Activated CD8-positive, alpha-beta memory T cell treated with anti-CD3 and anti-CD28 coated beads, Interleukin-2, amount 10 ng/mL, durations not matched to agents 7 days and 5 days (primary cell): ENCODE results near the gene EIF4EBP2. TPM values are rescaled to one million over a fixed set of nuclear protein-coding genes. Genes with fewer than 3 reads are reported as not detected.

Experiments used
- ATAC-seq: fragments of 150-1000 bp; cut with Tn5 transposase; one replicate; pipeline ENCODE4 v1.10.0; 2021; ENCODE audit warnings: moderate library complexity
- CTCF ChIA-PET: fragments of 350-600 bp; sonication (Branson Sonifier 250); formaldehyde crosslinking; loops from one replicate; lab custom pipeline; 2021; ENCODE audit warnings: antibody characterized with exemption; lab: Charles Lee
- DNase-seq: peaks from one replicate; pipeline ENCODE4 v3.0.0-alpha.2; 2020
- H3K27ac Mint-ChIP-seq: one replicate; pipeline ENCODE4 v1.8.0; 2021; ENCODE audit warnings: mild to moderate bottlenecking, mixed read lengths
- H3K27me3 Mint-ChIP-seq: one replicate; pipeline ENCODE4 v1.8.0; 2021; ENCODE audit warnings: mixed read lengths
- H3K36me3 Mint-ChIP-seq: one replicate; pipeline ENCODE4 v1.8.0; 2021; ENCODE audit warnings: mild to moderate bottlenecking, mixed read lengths
- H3K4me1 Mint-ChIP-seq: one replicate; pipeline ENCODE4 v1.8.0; 2021; ENCODE audit warnings: mixed read lengths
- H3K4me3 Mint-ChIP-seq: one replicate; pipeline ENCODE4 v1.8.0; 2021; ENCODE audit warnings: mild to moderate bottlenecking, moderate library complexity, mixed read lengths
- H3K9me3 Mint-ChIP-seq: one replicate; pipeline ENCODE4 v1.8.0; 2022; ENCODE audit warnings: low read depth, mixed read lengths
- total RNA-seq, 2 experiments: library from RNA; stranded (reverse); gene quantifications; one replicate each; pipeline ENCODE4 v1.2.3, GENCODE V29; 2021

Gene EIF4EBP2
- total RNA-seq, 2 experiments from 2014 or later, result 37.8 to 51.7 TPM

GRCh38 chr10:70441161-70441894, 37.4 kb downstream of the EIF4EBP2 start, which contains the start of gene NODAL:
TSS of gene NODAL (minus strand) at chr10:70441681. CDS start at chr10:70441667, 14 bp downstream.
- Mint-ChIP-seq H3K36me3 (no peaks in the 10 kb centered on the region), H3K27ac (no peak within 1 kb of the TSS), H3K9me3 (no peaks in the 10 kb centered on the region), H3K4me1 (peaks cover 9% of the 10 kb centered on the region), H3K4me3 (no peak within 1 kb of the TSS), H3K27me3 (peaks cover 64% of the 10 kb centered on the region)
- CTCF ChIA-PET, result interaction anchor here (1.0 to 2.0 kb wide), 2 partner anchors 13 to 21 kb away, joined by 3 to 8 read pairs; no protein-coding TSS in a partner anchor
- peak; percentile 45 for ATAC-seq
- no peak for DNase-seq

- Mint-ChIP-seq H3K9me3 (no peaks in the 10 kb centered on the region), H3K27me3 (peaks cover 66% of the 10 kb centered on the region)
- DNase-seq, result no peak
Observed at GRCh38 chr10:70441895-70442309, 38.0 kb downstream of the EIF4EBP2 start.

GRCh38 chr10:70442332-70442988, 38.5 kb downstream of the EIF4EBP2 start:
- H3K36me3 Mint-ChIP-seq, result no peaks in the 10 kb centered on the region
- ATAC-seq (no peak), DNase-seq (no peak)
- peaks cover 66% of the 10 kb centered on the region for H3K27me3 Mint-ChIP-seq
- no peaks in the 10 kb centered on the region for H3K9me3 Mint-ChIP-seq
- no peak overlapping the region for H3K27ac Mint-ChIP-seq
- CTCF ChIA-PET, result interaction anchor here (2.0 kb wide), 1 partner anchor 19 kb away, joined by 8 read pairs; no protein-coding TSS in a partner anchor
- no peak overlapping the region for H3K4me3 Mint-ChIP-seq
- H3K4me1 Mint-ChIP-seq, result peaks cover 9% of the 10 kb centered on the region

More at GRCh38 chr10:70441895-70442309, 38.0 kb downstream of the EIF4EBP2 start:
- H3K4me1 Mint-ChIP-seq, result peaks cover 9% of the 10 kb centered on the region
- no peak overlapping the region for H3K27ac Mint-ChIP-seq
- ATAC-seq, result no peak
- no peaks in the 10 kb centered on the region for H3K36me3 Mint-ChIP-seq
- H3K4me3 Mint-ChIP-seq, result no peak overlapping the region
- CTCF ChIA-PET, result interaction anchor here (1.0 to 2.0 kb wide), 2 partner anchors 13 to 20 kb away, joined by 3 to 8 read pairs; no protein-coding TSS in a partner anchor

GRCh38 chr10:70444744-70445143, 40.8 kb downstream of the EIF4EBP2 start:
- Mint-ChIP-seq H3K27ac (no peak overlapping the region), H3K9me3 (no peaks in the 10 kb centered on the region), H3K27me3 (peaks cover 52% of the 10 kb centered on the region), H3K4me1 (peaks cover 9% of the 10 kb centered on the region), H3K36me3 (no peaks in the 10 kb centered on the region), H3K4me3 (no peak overlapping the region)
- CTCF ChIA-PET, result interaction anchor here (0.8 kb wide), 1 partner anchor 8 kb away, joined by 3 read pairs; no protein-coding TSS in a partner anchor
- DNase-seq (no peak), ATAC-seq (no peak)

GRCh38 chr10:70445718-70446657, 42.0 kb downstream of the EIF4EBP2 start:
- DNase-seq (no peak), ATAC-seq (no peak)
- Mint-ChIP-seq H3K27ac (no peak overlapping the region), H3K27me3 (peaks cover 41% of the 10 kb centered on the region), H3K9me3 (no peaks in the 10 kb centered on the region), H3K36me3 (no peaks in the 10 kb centered on the region), H3K4me1 (peaks cover 1% of the 10 kb centered on the region), H3K4me3 (no peak overlapping the region)
- CTCF ChIA-PET, result interaction anchor here (0.9 kb wide), 1 partner anchor 32 kb away, joined by 3 read pairs; no protein-coding TSS in a partner anchor

GRCh38 chr10:70448236-70448635, 44.3 kb downstream of the EIF4EBP2 start:
- Mint-ChIP-seq H3K27me3 (peaks cover 23% of the 10 kb centered on the region), H3K27ac (no peak overlapping the region), H3K36me3 (no peaks in the 10 kb centered on the region), H3K4me1 (no peaks in the 10 kb centered on the region), H3K9me3 (no peaks in the 10 kb centered on the region), H3K4me3 (no peak overlapping the region)
- no peak for ATAC-seq
- CTCF ChIA-PET, result interaction anchor here (1.0 to 1.5 kb wide), 2 partner anchors 13 to 101 kb away, joined by 3 read pairs; no protein-coding TSS in a partner anchor
- no peak for DNase-seq

- Mint-ChIP-seq H3K27me3 (peaks cover 50% of the 10 kb centered on the region), H3K9me3 (no peaks in the 10 kb centered on the region), H3K36me3 (no peaks in the 10 kb centered on the region), H3K27ac (no peak overlapping the region), H3K4me3 (no peak overlapping the region), H3K4me1 (peaks cover 2% of the 10 kb centered on the region)
- no peak for DNase-seq
- CTCF ChIA-PET, result interaction anchor here (1.0 to 1.6 kb wide), 3 partner anchors 8 to 22 kb away, joined by 3 read pairs; partner anchors contain the start of gene NODAL
- ATAC-seq, result no peak
Observed at GRCh38 chr10:70455213-70455630, 51.3 kb downstream of the EIF4EBP2 start.

GRCh38 chr10:70456164-70456563, 52.2 kb downstream of the EIF4EBP2 start:
- Mint-ChIP-seq H3K4me1 (peaks cover 2% of the 10 kb centered on the region), H3K9me3 (no peaks in the 10 kb centered on the region), H3K36me3 (no peaks in the 10 kb centered on the region), H3K27me3 (peaks cover 56% of the 10 kb centered on the region), H3K4me3 (no peak overlapping the region), H3K27ac (no peak overlapping the region)
- ATAC-seq (no peak), DNase-seq (no peak)
- CTCF ChIA-PET, result interaction anchor here (1.1 kb wide), 1 partner anchor 310 kb away, joined by 3 read pairs; the partner anchor contains the start of gene TYSND1

- Mint-ChIP-seq H3K4me3 (no peak overlapping the region), H3K27me3 (peaks cover 66% of the 10 kb centered on the region), H3K4me1 (peaks cover 2% of the 10 kb centered on the region), H3K36me3 (no peaks in the 10 kb centered on the region), H3K27ac (no peak overlapping the region), H3K9me3 (no peaks in the 10 kb centered on the region)
- CTCF ChIA-PET, result no interaction called here
- ATAC-seq (no peak), DNase-seq (no peak)
Observed at GRCh38 chr10:70457759-70458305, 53.9 kb downstream of the EIF4EBP2 start.

GRCh38 chr10:70458329-70459060, 54.5 kb downstream of the EIF4EBP2 start:
- CTCF ChIA-PET, result no interaction called here

GRCh38 chr10:70459061-70459773, 55.3 kb downstream of the EIF4EBP2 start:
- no peak for DNase-seq
- H3K4me1 Mint-ChIP-seq, result peaks cover 2% of the 10 kb centered on the region
- no peak overlapping the region for H3K4me3 Mint-ChIP-seq
- no peak for ATAC-seq
- H3K36me3 Mint-ChIP-seq, result no peaks in the 10 kb centered on the region
- no peaks in the 10 kb centered on the region for H3K9me3 Mint-ChIP-seq
- peaks cover 65% of the 10 kb centered on the region for H3K27me3 Mint-ChIP-seq
- no peak overlapping the region for H3K27ac Mint-ChIP-seq
- CTCF ChIA-PET, result no interaction called here

More at GRCh38 chr10:70458329-70459060, 54.5 kb downstream of the EIF4EBP2 start:
- DNase-seq (no peak), ATAC-seq (peak; percentile 38)
- Mint-ChIP-seq H3K4me1 (peaks cover 2% of the 10 kb centered on the region), H3K36me3 (no peaks in the 10 kb centered on the region), H3K9me3 (no peaks in the 10 kb centered on the region), H3K27ac (no peak overlapping the region), H3K27me3 (peaks cover 68% of the 10 kb centered on the region), H3K4me3 (no peak overlapping the region)
